Measurements from ENCODE around the gene GNG12. TPM values are rescaled to one million over a fixed set of nuclear protein-coding genes. Genes with fewer than 3 reads are reported as not detected.

The GNG12 gene
- total and polyA plus RNA-seq, 8 donors: 21.7 to 189 (median 59.6) TPM

DNA sequence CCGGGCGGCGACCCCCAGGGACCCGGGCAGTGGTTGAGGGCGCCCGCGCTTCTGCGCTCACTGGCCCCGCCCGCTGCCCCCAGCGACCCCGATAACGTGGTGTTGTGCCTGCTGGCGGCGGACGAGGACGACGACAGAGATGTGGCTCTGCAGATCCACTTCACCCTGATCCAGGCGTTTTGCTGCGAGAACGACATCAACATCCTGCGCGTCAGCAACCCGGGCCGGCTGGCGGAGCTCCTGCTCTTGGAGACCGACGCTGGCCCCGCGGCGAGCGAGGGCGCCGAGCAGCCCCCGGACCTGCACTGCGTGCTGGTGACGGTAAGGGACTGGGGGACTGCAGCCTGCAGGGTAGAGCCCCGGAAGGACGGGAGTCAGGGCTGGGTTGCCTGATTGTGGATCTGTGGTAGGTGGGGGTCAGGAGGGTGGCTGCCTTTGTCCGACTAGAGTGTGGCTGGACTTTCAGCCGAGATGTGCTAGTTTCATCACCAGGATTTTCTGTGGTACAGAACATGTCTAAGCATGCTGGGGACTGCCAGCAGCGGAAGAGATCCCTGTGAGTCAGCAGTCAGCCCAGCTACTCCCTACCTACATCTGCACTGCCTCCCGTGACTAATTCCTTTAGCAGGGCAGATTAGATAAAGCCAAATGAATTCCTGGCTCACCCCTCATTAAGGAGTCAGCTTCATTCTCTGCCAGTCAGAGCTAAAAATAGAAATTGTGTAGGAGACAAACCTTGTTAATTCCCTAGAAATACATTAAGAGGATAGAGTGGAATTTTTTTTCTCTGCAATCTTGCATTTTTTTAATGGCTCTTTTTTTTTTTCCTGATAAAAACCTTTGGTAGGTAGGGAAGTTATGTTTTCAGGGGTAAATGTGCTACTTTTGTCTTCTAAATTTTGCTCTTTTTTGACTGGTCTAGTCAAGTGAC, 146.7 kb downstream of the GNG12 start:
- WGBS, 5 donors: 0 to 1% (median 0%) methylated on average over 4 to 43 of the region's 43 CpGs
- H3K4me3 ChIP-seq: peak overlapping the region; percentile 71 to 89 (median 86)
- intact Hi-C loops (cut with DNase I; ENCODE audit: low total_unique reads): loop anchor here (10.0 kb wide), 1 partner anchor 122 kb away; no protein-coding TSS in a partner anchor

GRCh38 chr1:67685558-67686266, 147.6 kb downstream of the GNG12 start:
- Histone ChIP-seq H3K4me1 (peaks cover 12 to 54% (median 31%) of the 10 kb centered on the region in 4 donors), H3K4me3 (peak overlapping the region; percentile 71 to 89 (median 86)), H3K27ac (peak overlapping the region; percentile 96 to 98 (median 98)), H3K9me3 (no peaks in the 10 kb centered on the region), H3K27me3 (no peaks in the 10 kb centered on the region), H3K36me3 (peaks cover 3 to 19% (median 16%) of the 10 kb centered on the region in 4 donors)
- intact Hi-C loops (cut with DNase I; ENCODE audit: low total_unique reads): loop anchor here (10.0 kb wide), 1 partner anchor 121 kb away; no protein-coding TSS in a partner anchor
- DNase-seq: peak; percentile 57 to 79
- WGBS, 5 donors: 0 to 5% (median 0%) methylated on average over 4 to 65 of the region's 65 CpGs
- TF ChIP-seq, protein P1, sequence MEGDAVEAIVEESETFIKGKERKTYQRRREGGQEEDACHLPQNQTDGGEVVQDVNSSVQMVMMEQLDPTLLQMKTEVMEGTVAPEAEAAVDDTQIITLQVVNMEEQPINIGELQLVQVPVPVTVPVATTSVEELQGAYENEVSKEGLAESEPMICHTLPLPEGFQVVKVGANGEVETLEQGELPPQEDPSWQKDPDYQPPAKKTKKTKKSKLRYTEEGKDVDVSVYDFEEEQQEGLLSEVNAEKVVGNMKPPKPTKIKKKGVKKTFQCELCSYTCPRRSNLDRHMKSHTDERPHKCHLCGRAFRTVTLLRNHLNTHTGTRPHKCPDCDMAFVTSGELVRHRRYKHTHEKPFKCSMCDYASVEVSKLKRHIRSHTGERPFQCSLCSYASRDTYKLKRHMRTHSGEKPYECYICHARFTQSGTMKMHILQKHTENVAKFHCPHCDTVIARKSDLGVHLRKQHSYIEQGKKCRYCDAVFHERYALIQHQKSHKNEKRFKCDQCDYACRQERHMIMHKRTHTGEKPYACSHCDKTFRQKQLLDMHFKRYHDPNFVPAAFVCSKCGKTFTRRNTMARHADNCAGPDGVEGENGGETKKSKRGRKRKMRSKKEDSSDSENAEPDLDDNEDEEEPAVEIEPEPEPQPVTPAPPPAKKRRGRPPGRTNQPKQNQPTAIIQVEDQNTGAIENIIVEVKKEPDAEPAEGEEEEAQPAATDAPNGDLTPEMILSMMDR (IDR thresholded peaks at IDR 0.05): no peak
- TF ChIP-seq POLR2AphosphoS5 (IDR thresholded peaks at IDR 0.05) (no peak), POLR2A (IDR thresholded peaks at IDR 0.05) (no peak), EP300 (IDR thresholded peaks at IDR 0.05) (no peak)

More for the DNA sequence above, 146.7 kb downstream of the GNG12 start:
- DNase-seq: peak; percentile 82 to 93
- Histone ChIP-seq H3K36me3 (peaks cover 3 to 19% (median 16%) of the 10 kb centered on the region in 4 donors), H3K27ac (peak overlapping the region; percentile 96 to 98 (median 98)), H3K27me3 (no peaks in the 10 kb centered on the region), H3K4me1 (peaks cover 12 to 54% (median 33%) of the 10 kb centered on the region in 4 donors), H3K9me3 (no peaks in the 10 kb centered on the region)
- TF ChIP-seq, protein P1 (IDR thresholded peaks at IDR 0.05): no peak
- peak; percentile 82 to 96 (median 95) for TF ChIP-seq POLR2AphosphoS5 (IDR thresholded peaks at IDR 0.05)
- TF ChIP-seq EP300 (IDR thresholded peaks at IDR 0.05): peak; percentile 5
- peak in 2 of 4 donors; percentile 35 to 73 for TF ChIP-seq POLR2A (IDR thresholded peaks at IDR 0.05)

DNA sequence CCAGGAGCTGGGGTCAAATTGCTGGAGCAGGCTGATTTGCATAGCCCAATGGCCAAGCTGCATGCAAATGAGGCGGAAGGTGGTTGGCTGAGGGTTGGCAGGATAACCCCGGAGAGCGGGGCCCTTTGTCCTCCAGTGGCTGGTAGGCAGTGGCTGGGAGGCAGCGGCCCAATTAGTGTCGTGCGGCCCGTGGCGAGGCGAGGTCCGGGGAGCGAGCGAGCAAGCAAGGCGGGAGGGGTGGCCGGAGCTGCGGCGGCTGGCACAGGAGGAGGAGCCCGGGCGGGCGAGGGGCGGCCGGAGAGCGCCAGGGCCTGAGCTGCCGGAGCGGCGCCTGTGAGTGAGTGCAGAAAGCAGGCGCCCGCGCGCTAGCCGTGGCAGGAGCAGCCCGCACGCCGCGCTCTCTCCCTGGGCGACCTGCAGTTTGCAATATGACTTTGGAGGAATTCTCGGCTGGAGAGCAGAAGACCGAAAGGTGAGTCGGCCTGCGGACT, 148.2 kb downstream of the GNG12 start, which contains the start of gene GADD45A:
GADD45A (plus strand) TSS at position 135 of the 491 bp plus-strand sequence; CDS start at position 429, 294 bp downstream.
- H3K27ac ChIP-seq: peak within 1 kb of the TSS; percentile 96 to 98 (median 98)
- peaks cover 12 to 54% (median 31%) of the 10 kb centered on the region in 4 donors for H3K4me1 ChIP-seq
- H3K27me3 ChIP-seq: no peaks in the 10 kb centered on the region
- peak; percentile 99 for DNase-seq
- WGBS, 5 donors: 0 to 1% (median 0%) methylated on average over 18 to 39 of the region's 39 CpGs; no CpG with 5 or more reads in 1 of the 5 donors
- peak within 1 kb of the TSS; percentile 71 to 89 (median 86) for H3K4me3 ChIP-seq
- intact Hi-C loops (cut with DNase I; ENCODE audit: low total_unique reads): loop anchor here (10.0 kb wide), 1 partner anchor 120 kb away; no protein-coding TSS in a partner anchor
- peaks cover 3 to 19% (median 16%) of the 10 kb centered on the region in 4 donors for H3K36me3 ChIP-seq
- no peaks in the 10 kb centered on the region for H3K9me3 ChIP-seq
- TF ChIP-seq, protein P1 (IDR thresholded peaks at IDR 0.05): no peak
- peak; percentile 6 for TF ChIP-seq EP300 (IDR thresholded peaks at IDR 0.05)
- TF ChIP-seq POLR2AphosphoS5 (IDR thresholded peaks at IDR 0.05): peak; percentile 100
- TF ChIP-seq POLR2A (IDR thresholded peaks at IDR 0.05): peak in 2 of 4 donors; percentile 95 to 99

Data from stomach (tissue), 9 donors.